GM23248 (cell line): ENCODE measurements around the gene ZNF384. TPM values are rescaled to one million over a fixed set of nuclear protein-coding genes. Genes with fewer than 3 reads are reported as not detected.
A peak's percentile ranks its signal among the peaks of the same experiment; 100 is the strongest.

Experiments
- DNase-seq: peaks from one replicate; pipeline ENCODE4 v3.0.0-alpha.2; 2015
- H2AFZ ChIP-seq: fragments of 200-600 bp; sonication (generic); 2 replicates; pipeline ENCODE4 v1.6.1; 2016; ENCODE audit warnings: antibody characterized with exemption
- H3F3A ChIP-seq: fragments of 200-600 bp; sonication (generic); 2 replicates; pipeline ENCODE4 v1.6.1; 2016; ENCODE audit warnings: mild to moderate bottlenecking, antibody characterized with exemption, mixed run types; ENCODE audit not compliant: insufficient read depth
- H3K27ac ChIP-seq: fragments of 200-600 bp; sonication (generic); 2 replicates; pipeline ENCODE4 v1.5.1; 2016; ENCODE audit warnings: mild to moderate bottlenecking
- H3K27me3 ChIP-seq: fragments of 200-600 bp; sonication (generic); replicated peaks from 2 replicates; pipeline ENCODE4 v1.6.1; 2016; ENCODE audit warnings: mild to moderate bottlenecking; ENCODE audit not compliant: insufficient read depth
- H3K36me3 ChIP-seq: fragments of 200-600 bp; sonication (generic); 2 replicates; pipeline ENCODE4 v1.6.1; 2016; ENCODE audit warnings: low read depth, mild to moderate bottlenecking
- H3K4me1 ChIP-seq: fragments of 200-600 bp; sonication (generic); 2 replicates; pipeline ENCODE4 v1.6.1; 2016; ENCODE audit warnings: mild to moderate bottlenecking; ENCODE audit not compliant: insufficient read depth
- H3K4me2 ChIP-seq: fragments of 200-600 bp; sonication (generic); one replicate; pipeline ENCODE4 v1.6.1; 2016; ENCODE audit warnings: mild to moderate bottlenecking; ENCODE audit not compliant: unreplicated experiment
- H3K4me3 ChIP-seq: fragments of 200-600 bp; sonication (generic); 2 replicates; pipeline ENCODE4 v1.5.1; 2016; ENCODE audit warnings: mild to moderate bottlenecking
- H3K79me2 ChIP-seq: fragments of 200-600 bp; sonication (generic); 2 replicates; pipeline ENCODE4 v1.6.1; 2016; ENCODE audit warnings: mild to moderate bottlenecking; ENCODE audit not compliant: insufficient read depth
- H3K9ac ChIP-seq: fragments of 200-600 bp; sonication (generic); 2 replicates; pipeline ENCODE4 v1.6.1; 2016; ENCODE audit warnings: mild to moderate bottlenecking
- H3K9me2 ChIP-seq: fragments of 200-600 bp; sonication (generic); 2 replicates; pipeline ENCODE4 v1.6.1; 2016; ENCODE audit warnings: mixed run types, mild to moderate bottlenecking, moderate library complexity; ENCODE audit not compliant: insufficient read depth
- H3K9me3 ChIP-seq: fragments of 200-600 bp; sonication (generic); one replicate; pipeline ENCODE4 v1.6.1; 2017; ENCODE audit warnings: low read depth
- H4K20me1 ChIP-seq: fragments of 200-600 bp; sonication (generic); 2 replicates; pipeline ENCODE4 v1.6.0; 2016; ENCODE audit not compliant: insufficient read depth
- EZH2 ChIP-seq: fragments of 200-600 bp; sonication (generic); IDR thresholded peaks from 2 replicates; pipeline ENCODE4 v1.6.1; 2018; ENCODE audit warnings: antibody characterized with exemption, mild to moderate bottlenecking; ENCODE audit not compliant: insufficient read depth, poor library complexity, severe bottlenecking
- EZH2phosphoT487 ChIP-seq: fragments of 200-600 bp; sonication (generic); IDR thresholded peaks from 2 replicates; pipeline ENCODE4 v1.6.1; 2018; ENCODE audit warnings: antibody characterized with exemption, moderate library complexity, mild to moderate bottlenecking, low read depth; ENCODE audit not compliant: insufficient read depth
- WGBS, 2 experiments: methylation state at CpG; one replicate each; pipeline ENCODE4 v1.1.6; 2015 to 2017; ENCODE audit warnings: low lambda C conversion rate in 2 of 2, low coverage in 1 of 2; ENCODE audit errors: missing lambda C conversion rate in 2 of 2; 5-methylcytosine and 5-hydroxymethylcytosine counted together
- in situ Hi-C: fragments of 300-500 bp; cut with MboI; formaldehyde crosslinking; loops from 2 replicates; pipeline ENCODE4 v1.15.0; 2020
- polyA plus RNA-seq: library from polyadenylated mRNA; unstranded; fragments of >200 nt; fragmentation: Nextera tagmentation; extraction: Ambion mirVana; gene quantifications from 2 replicates; pipeline ENCODE4 v1.2.1, GENCODE V29; 2016
- total RNA-seq: library from RNA; depleted of rRNA; stranded (reverse); fragments of >200 nt; shearing (Covaris generic); gene quantifications from 2 replicates; pipeline ENCODE4 v1.2.3, GENCODE V29; 2014

Gene ZNF384
- total and polyA plus RNA-seq, 2 experiments from 2014 or later, result 26.0 to 26.2 TPM

DNA sequence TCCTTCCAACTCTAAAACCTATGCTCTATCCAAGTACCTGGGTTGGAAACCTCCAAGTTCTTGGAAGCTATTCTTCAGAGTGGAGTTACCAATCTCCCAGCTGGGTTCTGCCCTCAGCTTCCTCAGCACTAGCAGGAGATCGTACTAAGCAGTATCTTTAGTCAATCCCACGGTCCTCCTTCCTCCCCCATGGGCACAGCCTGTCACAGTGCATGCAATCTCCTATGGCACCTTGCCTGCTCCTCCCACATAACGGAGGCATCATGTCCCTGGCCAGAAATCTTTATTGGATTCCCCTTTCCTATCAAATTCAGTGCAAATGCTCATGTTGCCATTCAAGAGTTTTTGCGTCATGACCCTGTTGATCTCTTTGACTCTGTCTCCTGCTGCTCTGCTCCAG lies 48.0 kb downstream of the ZNF384 start:
- H3K4me1 ChIP-seq, result peaks cover 2% of the 10 kb centered on the region; the same call in 1 of the 2 replicates
- DNase-seq, result peak; percentile 22

DNA sequence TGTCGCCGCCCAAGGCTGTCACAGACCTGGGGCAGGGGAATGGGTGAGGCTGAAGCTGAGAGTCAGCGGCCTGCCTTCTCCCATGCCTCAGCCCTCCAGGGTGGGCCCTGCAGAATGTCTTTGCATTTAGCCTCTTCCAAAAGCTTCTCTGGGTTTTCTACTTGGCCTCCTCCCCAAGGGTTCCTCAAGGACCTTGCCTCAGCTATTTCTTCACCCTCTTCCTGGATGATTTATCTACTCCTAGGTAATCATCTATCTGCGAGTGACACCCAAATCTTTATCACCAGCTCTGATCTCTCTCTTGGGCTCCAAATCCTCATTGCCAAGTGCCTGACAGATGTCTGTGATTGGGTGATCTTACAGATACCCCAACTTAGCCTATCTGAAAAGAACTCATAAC lies 48.7 kb downstream of the ZNF384 start:
- TF ChIP-seq EZH2phosphoT487 (no peak), EZH2 (no peak)
- no peak overlapping the region for H2AFZ ChIP-seq
- no peak overlapping the region for H3K27ac ChIP-seq
- 85 to 88% methylated on average over 4 of the region's 4 CpGs for WGBS, 2 experiments
- no peaks in the 10 kb centered on the region for H3F3A ChIP-seq
- H3K9me3 ChIP-seq, result no peaks in the 10 kb centered on the region
- no peaks in the 10 kb centered on the region for H4K20me1 ChIP-seq
- H3K9me2 ChIP-seq, result no peaks in the 10 kb centered on the region
- H3K4me1 ChIP-seq, result peaks cover 8% of the 10 kb centered on the region; the same call in 1 of the 2 replicates
- no peak for DNase-seq
- H3K36me3 ChIP-seq, result no peaks in the 10 kb centered on the region
- in situ Hi-C loops, result no loop called here
- no peaks in the 10 kb centered on the region for H3K79me2 ChIP-seq
- no peaks in the 10 kb centered on the region; the same call in 1 of the 2 replicates for H3K27me3 ChIP-seq
- H3K9ac ChIP-seq, result no peak overlapping the region
- no peak overlapping the region for H3K4me2 ChIP-seq
- no peak overlapping the region for H3K4me3 ChIP-seq

More for the DNA sequence above, 48.0 kb downstream of the ZNF384 start:
- 24 to 26% methylated on average over 4 of the region's 4 CpGs for WGBS, 2 experiments
- H2AFZ ChIP-seq, result no peak overlapping the region
- no peak overlapping the region for H3K4me2 ChIP-seq
- H3K4me3 ChIP-seq, result no peak overlapping the region
- in situ Hi-C loops, result no loop called here
- H3K27me3 ChIP-seq, result no peaks in the 10 kb centered on the region; the same call in 1 of the 2 replicates
- no peaks in the 10 kb centered on the region for H3F3A ChIP-seq
- H3K36me3 ChIP-seq, result no peaks in the 10 kb centered on the region
- H3K9ac ChIP-seq, result no peak overlapping the region
- H3K9me3 ChIP-seq, result no peaks in the 10 kb centered on the region
- no peaks in the 10 kb centered on the region for H3K9me2 ChIP-seq
- no peak overlapping the region for H3K27ac ChIP-seq
- no peak for TF ChIP-seq EZH2
- no peak for TF ChIP-seq EZH2phosphoT487
- H3K79me2 ChIP-seq, result no peaks in the 10 kb centered on the region
- no peaks in the 10 kb centered on the region for H4K20me1 ChIP-seq

DNA sequence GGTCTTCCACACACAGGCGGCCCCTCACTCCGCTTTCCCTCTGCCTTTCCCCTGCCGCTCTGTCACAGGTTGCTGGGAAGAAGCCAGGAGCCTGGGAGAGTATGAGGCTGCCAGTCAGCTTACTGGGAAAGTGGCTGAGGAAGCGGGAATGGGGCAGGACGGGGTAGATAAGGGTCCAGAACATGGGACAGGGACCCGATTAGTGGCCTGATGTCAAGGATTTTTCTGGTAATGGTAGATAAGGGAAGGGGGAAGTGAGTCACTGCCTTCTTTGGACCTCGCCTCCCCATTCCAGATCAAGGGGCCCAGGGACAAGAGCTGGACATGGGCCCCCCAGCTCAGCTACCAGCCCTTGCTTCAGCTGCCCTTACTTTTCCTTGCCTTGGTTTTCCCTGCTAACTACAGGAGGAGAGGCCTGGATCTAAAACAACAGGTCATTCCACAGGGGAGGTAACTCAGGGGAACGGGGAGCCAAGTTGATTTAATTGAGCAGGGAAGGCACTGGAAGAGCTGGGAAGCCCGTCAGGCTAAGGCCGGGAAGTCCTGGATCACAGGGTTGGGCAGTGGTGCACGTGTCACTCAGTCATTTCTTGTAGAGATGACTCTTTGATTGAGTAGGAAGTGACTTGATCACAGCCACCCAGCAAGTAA lies 49.9 kb downstream of the ZNF384 start:
- H3K9me3 ChIP-seq, result no peaks in the 10 kb centered on the region
- no peak overlapping the region for H3K4me2 ChIP-seq
- no peak overlapping the region for H3K4me3 ChIP-seq
- H3K4me1 ChIP-seq, result peaks cover 8% of the 10 kb centered on the region; the same call in 1 of the 2 replicates
- in situ Hi-C loops, result no loop called here
- H3K79me2 ChIP-seq, result no peaks in the 10 kb centered on the region
- no peak for TF ChIP-seq EZH2
- no peak for TF ChIP-seq EZH2phosphoT487
- no peak overlapping the region for H2AFZ ChIP-seq
- no peak overlapping the region for H3K9ac ChIP-seq
- H3K9me2 ChIP-seq, result no peaks in the 10 kb centered on the region
- no peaks in the 10 kb centered on the region for H4K20me1 ChIP-seq
- no peaks in the 10 kb centered on the region for H3K36me3 ChIP-seq
- DNase-seq, result no peak
- 58 to 66% methylated on average over 11 of the region's 11 CpGs for WGBS, 2 experiments
- H3F3A ChIP-seq, result no peaks in the 10 kb centered on the region
- no peak overlapping the region for H3K27ac ChIP-seq
- H3K27me3 ChIP-seq, result no peaks in the 10 kb centered on the region; the same call in 1 of the 2 replicates

DNA sequence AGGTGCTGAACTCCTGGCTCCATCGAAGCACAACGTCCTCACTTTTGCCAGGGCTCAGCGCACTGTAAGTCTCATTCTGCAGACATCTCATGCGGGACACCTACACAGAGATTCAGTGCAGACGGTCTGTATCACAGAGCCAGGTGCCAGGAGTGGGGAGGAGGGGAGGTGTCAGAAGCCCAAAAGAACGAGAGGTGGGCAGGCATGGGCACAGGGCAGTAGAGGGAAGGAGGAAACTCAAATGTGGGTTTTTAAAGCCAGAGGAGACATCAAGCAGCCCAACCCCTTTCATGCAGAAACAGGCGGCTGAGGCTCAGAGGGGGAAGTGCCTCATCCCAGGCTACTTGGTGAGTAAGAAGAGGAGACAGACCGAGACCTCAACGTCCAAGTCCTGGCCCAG lies 50.9 kb downstream of the ZNF384 start:
- Histone ChIP-seq H3K4me2 (no peak overlapping the region), H2AFZ (no peak overlapping the region), H3K27ac (no peak overlapping the region), H3K36me3 (no peaks in the 10 kb centered on the region), H3K79me2 (no peaks in the 10 kb centered on the region), H3K9ac (no peak overlapping the region), H4K20me1 (no peaks in the 10 kb centered on the region), H3K9me3 (no peaks in the 10 kb centered on the region), H3F3A (no peaks in the 10 kb centered on the region), H3K9me2 (no peaks in the 10 kb centered on the region), H3K4me1 (peaks cover 8% of the 10 kb centered on the region; the same call in 1 of the 2 replicates), H3K4me3 (no peak overlapping the region), H3K27me3 (no peaks in the 10 kb centered on the region; the same call in 1 of the 2 replicates)
- DNase-seq, result no peak
- in situ Hi-C loops, result no loop called here
- TF ChIP-seq EZH2phosphoT487, result no peak
- 76 to 85% methylated on average over 9 of the region's 9 CpGs for WGBS, 2 experiments
